ENCODE measurements around the gene FBXW5.

- TF ChIP-seq CTCF (conservative IDR thresholded peaks at IDR 0.05; ENCODE audit: low read depth in 2 of 2), result no peak
- no peak for TF ChIP-seq EZH2 (IDR thresholded peaks at IDR 0.05; ENCODE audit: low read depth, unreplicated experiment)
- no peak for TF ChIP-seq POLR2AphosphoS5 (IDR thresholded peaks at IDR 0.05; ENCODE audit: low read depth)
- no peak for TF ChIP-seq JUNB (IDR thresholded peaks at IDR 0.05; ENCODE audit: unreplicated experiment)
- no peak for TF ChIP-seq EZH2phosphoT487 (IDR thresholded peaks at IDR 0.05; ENCODE audit: unreplicated experiment)
- TF ChIP-seq REST (IDR thresholded peaks at IDR 0.05; ENCODE audit: unreplicated experiment), result no peak
- TF ChIP-seq CREB1 (CRISPR knock-in tag; IDR thresholded peaks at IDR 0.05; ENCODE audit: low read depth), result no peak
- TF ChIP-seq ETS1 (IDR thresholded peaks at IDR 0.05), result no peak
Measured at GRCh38 chr9:136983167-136983566, 38.6 kb upstream of the FBXW5 start.
